Measurements from ENCODE around the gene TRNAU1AP. TPM values are rescaled to one million over a fixed set of nuclear protein-coding genes. Genes with fewer than 3 reads are reported as not detected.

Gene TRNAU1AP
- total and polyA plus RNA-seq, 2 of the 13 experiments (the other 11 are each of a cell fraction or from before 2014, with no cell fraction given): 29.0 to 42.9 TPM

DNA sequence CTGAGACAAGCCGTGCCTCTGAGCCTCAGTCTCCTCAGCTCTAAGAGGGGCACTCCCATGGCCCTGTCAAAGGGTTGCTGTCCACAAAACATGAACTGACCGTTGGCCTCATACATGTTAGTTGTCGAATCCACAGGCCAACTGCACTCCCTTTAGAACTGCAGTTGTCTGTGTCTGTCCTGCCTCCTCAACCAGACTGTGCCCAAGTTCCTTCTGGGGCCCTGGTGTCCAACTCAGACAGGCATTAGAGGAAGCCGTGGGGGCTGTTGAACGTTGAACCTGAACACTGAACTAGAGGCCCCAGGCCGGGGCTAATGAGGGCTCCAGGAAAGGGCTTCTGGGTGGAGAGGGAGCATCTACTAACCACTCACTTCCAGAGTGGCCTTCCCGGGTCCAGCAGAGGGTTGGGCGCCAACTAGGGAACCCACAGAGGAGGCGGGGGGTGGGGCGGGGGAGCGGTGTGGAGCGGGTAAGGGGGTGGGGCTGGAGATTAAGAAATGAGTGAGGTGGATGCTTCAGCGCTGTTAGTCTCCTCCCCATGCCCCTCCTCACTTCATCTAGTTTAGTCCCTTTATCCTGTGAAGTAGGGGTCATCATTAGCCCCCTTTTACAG is 38.9 kb downstream of the TRNAU1AP start, which contains the start of gene RAB42 (continued):
- TF ChIP-seq, protein P1, sequence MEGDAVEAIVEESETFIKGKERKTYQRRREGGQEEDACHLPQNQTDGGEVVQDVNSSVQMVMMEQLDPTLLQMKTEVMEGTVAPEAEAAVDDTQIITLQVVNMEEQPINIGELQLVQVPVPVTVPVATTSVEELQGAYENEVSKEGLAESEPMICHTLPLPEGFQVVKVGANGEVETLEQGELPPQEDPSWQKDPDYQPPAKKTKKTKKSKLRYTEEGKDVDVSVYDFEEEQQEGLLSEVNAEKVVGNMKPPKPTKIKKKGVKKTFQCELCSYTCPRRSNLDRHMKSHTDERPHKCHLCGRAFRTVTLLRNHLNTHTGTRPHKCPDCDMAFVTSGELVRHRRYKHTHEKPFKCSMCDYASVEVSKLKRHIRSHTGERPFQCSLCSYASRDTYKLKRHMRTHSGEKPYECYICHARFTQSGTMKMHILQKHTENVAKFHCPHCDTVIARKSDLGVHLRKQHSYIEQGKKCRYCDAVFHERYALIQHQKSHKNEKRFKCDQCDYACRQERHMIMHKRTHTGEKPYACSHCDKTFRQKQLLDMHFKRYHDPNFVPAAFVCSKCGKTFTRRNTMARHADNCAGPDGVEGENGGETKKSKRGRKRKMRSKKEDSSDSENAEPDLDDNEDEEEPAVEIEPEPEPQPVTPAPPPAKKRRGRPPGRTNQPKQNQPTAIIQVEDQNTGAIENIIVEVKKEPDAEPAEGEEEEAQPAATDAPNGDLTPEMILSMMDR (CRISPR knock-in tag; IDR thresholded peaks at IDR 0.05): no peak
- TF ChIP-seq, protein P2, sequence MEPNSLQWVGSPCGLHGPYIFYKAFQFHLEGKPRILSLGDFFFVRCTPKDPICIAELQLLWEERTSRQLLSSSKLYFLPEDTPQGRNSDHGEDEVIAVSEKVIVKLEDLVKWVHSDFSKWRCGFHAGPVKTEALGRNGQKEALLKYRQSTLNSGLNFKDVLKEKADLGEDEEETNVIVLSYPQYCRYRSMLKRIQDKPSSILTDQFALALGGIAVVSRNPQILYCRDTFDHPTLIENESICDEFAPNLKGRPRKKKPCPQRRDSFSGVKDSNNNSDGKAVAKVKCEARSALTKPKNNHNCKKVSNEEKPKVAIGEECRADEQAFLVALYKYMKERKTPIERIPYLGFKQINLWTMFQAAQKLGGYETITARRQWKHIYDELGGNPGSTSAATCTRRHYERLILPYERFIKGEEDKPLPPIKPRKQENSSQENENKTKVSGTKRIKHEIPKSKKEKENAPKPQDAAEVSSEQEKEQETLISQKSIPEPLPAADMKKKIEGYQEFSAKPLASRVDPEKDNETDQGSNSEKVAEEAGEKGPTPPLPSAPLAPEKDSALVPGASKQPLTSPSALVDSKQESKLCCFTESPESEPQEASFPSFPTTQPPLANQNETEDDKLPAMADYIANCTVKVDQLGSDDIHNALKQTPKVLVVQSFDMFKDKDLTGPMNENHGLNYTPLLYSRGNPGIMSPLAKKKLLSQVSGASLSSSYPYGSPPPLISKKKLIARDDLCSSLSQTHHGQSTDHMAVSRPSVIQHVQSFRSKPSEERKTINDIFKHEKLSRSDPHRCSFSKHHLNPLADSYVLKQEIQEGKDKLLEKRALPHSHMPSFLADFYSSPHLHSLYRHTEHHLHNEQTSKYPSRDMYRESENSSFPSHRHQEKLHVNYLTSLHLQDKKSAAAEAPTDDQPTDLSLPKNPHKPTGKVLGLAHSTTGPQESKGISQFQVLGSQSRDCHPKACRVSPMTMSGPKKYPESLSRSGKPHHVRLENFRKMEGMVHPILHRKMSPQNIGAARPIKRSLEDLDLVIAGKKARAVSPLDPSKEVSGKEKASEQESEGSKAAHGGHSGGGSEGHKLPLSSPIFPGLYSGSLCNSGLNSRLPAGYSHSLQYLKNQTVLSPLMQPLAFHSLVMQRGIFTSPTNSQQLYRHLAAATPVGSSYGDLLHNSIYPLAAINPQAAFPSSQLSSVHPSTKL (CRISPR knock-in tag; IDR thresholded peaks at IDR 0.05): peak; percentile 49
- no peak for TF ChIP-seq ATM (IDR thresholded peaks at IDR 0.05; ENCODE audit: borderline replicate concordance)
- TF ChIP-seq, protein P3, sequence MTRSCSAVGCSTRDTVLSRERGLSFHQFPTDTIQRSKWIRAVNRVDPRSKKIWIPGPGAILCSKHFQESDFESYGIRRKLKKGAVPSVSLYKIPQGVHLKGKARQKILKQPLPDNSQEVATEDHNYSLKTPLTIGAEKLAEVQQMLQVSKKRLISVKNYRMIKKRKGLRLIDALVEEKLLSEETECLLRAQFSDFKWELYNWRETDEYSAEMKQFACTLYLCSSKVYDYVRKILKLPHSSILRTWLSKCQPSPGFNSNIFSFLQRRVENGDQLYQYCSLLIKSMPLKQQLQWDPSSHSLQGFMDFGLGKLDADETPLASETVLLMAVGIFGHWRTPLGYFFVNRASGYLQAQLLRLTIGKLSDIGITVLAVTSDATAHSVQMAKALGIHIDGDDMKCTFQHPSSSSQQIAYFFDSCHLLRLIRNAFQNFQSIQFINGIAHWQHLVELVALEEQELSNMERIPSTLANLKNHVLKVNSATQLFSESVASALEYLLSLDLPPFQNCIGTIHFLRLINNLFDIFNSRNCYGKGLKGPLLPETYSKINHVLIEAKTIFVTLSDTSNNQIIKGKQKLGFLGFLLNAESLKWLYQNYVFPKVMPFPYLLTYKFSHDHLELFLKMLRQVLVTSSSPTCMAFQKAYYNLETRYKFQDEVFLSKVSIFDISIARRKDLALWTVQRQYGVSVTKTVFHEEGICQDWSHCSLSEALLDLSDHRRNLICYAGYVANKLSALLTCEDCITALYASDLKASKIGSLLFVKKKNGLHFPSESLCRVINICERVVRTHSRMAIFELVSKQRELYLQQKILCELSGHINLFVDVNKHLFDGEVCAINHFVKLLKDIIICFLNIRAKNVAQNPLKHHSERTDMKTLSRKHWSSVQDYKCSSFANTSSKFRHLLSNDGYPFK (CRISPR knock-in tag; IDR thresholded peaks at IDR 0.05; ENCODE audit: borderline replicate concordance): no peak
- peak; percentile 18 for TF ChIP-seq YY1 (IDR thresholded peaks at IDR 0.05; ENCODE audit: insufficient read depth, insufficient replicate concordance, low read depth, low read length)
- TF ChIP-seq REPIN1 (CRISPR knock-in tag; IDR thresholded peaks at IDR 0.05; ENCODE audit: borderline replicate concordance, low read depth): no peak
- no peak for TF ChIP-seq MTA3 (CRISPR knock-in tag; IDR thresholded peaks at IDR 0.05)
- TF ChIP-seq, protein P4, sequence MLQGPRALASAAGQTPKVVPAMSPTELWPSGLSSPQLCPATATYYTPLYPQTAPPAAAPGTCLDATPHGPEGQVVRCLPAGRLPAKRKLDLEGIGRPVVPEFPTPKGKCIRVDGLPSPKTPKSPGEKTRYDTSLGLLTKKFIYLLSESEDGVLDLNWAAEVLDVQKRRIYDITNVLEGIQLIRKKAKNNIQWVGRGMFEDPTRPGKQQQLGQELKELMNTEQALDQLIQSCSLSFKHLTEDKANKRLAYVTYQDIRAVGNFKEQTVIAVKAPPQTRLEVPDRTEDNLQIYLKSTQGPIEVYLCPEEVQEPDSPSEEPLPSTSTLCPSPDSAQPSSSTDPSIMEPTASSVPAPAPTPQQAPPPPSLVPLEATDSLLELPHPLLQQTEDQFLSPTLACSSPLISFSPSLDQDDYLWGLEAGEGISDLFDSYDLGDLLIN (CRISPR knock-in tag; IDR thresholded peaks at IDR 0.05; ENCODE audit: borderline replicate concordance): no peak
- no peak for TF ChIP-seq ZNF510 (CRISPR knock-in tag; IDR thresholded peaks at IDR 0.05; ENCODE audit: low read depth)
- peak; percentile 70 for TF ChIP-seq TBX2 (CRISPR knock-in tag; IDR thresholded peaks at IDR 0.05; ENCODE audit: borderline replicate concordance)
- TF ChIP-seq ZNF383 (CRISPR knock-in tag; IDR thresholded peaks at IDR 0.05; ENCODE audit: borderline replicate concordance): no peak
- TF ChIP-seq ZFP37 (CRISPR knock-in tag; IDR thresholded peaks at IDR 0.05; ENCODE audit: borderline replicate concordance): 0 out of 2 replicates have a peak, but pooled peaks have one; percentile 49
- TF ChIP-seq, protein P5, sequence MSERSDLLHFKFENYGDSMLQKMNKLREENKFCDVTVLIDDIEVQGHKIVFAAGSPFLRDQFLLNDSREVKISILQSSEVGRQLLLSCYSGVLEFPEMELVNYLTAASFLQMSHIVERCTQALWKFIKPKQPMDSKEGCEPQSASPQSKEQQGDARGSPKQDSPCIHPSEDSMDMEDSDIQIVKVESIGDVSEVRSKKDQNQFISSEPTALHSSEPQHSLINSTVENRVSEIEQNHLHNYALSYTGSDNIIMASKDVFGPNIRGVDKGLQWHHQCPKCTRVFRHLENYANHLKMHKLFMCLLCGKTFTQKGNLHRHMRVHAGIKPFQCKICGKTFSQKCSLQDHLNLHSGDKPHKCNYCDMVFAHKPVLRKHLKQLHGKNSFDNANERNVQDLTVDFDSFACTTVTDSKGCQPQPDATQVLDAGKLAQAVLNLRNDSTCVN (CRISPR knock-in tag; IDR thresholded peaks at IDR 0.05; ENCODE audit: borderline replicate concordance): no peak
- TF ChIP-seq FOXA1 (IDR thresholded peaks at IDR 0.05): no peak
- TF ChIP-seq FOXA1 (CRISPR knock-in tag; IDR thresholded peaks at IDR 0.05): no peak
- TF ChIP-seq SNRNP70 (IDR thresholded peaks at IDR 0.05; ENCODE audit: low read depth, low read length): no peak
- peak; percentile 27; the same call in 1 of the 2 replicates for TF ChIP-seq RARA (CRISPR knock-in tag; IDR thresholded peaks at IDR 0.05)
